T-helper 1 cell treated with Interleukin-12 subunit alpha and Interleukin-12 subunit beta and Interleukin-4 antibody, amounts not matched to agents 30 μg/mL and 1 μg/mL, for 36 hours (primary cell): ENCODE data around the gene TP53RK.

Source experiments
- H3K27ac Mint-ChIP-seq: one replicate; pipeline ENCODE4 v1.8.0; 2021; ENCODE audit warnings: mild to moderate bottlenecking, mixed read lengths
- H3K27me3 Mint-ChIP-seq: one replicate; pipeline ENCODE4 v1.8.0; 2021; ENCODE audit warnings: low read depth, mixed read lengths
- H3K36me3 Mint-ChIP-seq: one replicate; pipeline ENCODE4 v1.8.0; 2021; ENCODE audit warnings: low read depth, mixed read lengths
- H3K4me1 Mint-ChIP-seq: one replicate; pipeline ENCODE4 v1.8.0; 2021; ENCODE audit warnings: low read depth, mixed read lengths
- H3K4me3 Mint-ChIP-seq: one replicate; pipeline ENCODE4 v1.8.0; 2021; ENCODE audit warnings: mild to moderate bottlenecking, moderate library complexity, mixed read lengths
- H3K9me3 Mint-ChIP-seq: one replicate; pipeline ENCODE4 v1.8.0; 2021; ENCODE audit warnings: mixed read lengths

Gene TP53RK

GRCh38 chr20:46637020-46637419 is 52.2 kb downstream of the TP53RK start:
- Mint-ChIP-seq H3K4me3 (no peak overlapping the region), H3K27me3 (peaks cover 8% of the 10 kb centered on the region), H3K27ac (no peak overlapping the region), H3K9me3 (no peaks in the 10 kb centered on the region), H3K4me1 (no peaks in the 10 kb centered on the region), H3K36me3 (no peaks in the 10 kb centered on the region)

DNA sequence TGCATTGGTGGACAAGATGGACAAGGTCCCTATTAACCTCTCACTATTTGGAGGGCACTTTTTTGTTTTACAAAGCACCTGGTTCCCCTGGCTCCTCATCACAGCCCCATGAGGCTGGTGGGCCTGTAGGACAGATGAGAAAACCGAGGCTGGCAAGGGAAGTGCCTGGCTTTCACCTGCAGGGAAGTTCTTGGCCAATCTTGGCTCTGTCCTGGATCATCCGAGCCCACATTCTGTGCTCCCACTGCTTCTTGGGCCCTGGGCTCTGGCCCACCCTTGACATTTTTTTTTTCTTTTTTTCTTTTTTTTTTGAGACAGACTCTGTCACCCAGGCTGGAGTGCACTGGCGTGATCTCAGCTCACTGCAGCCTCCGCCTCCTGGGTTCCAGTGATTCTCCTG is 52.7 kb downstream of the TP53RK start:
- Mint-ChIP-seq H3K27ac (no peak overlapping the region), H3K4me1 (no peaks in the 10 kb centered on the region), H3K36me3 (no peaks in the 10 kb centered on the region), H3K27me3 (peaks cover 8% of the 10 kb centered on the region), H3K9me3 (no peaks in the 10 kb centered on the region), H3K4me3 (no peak overlapping the region)

DNA sequence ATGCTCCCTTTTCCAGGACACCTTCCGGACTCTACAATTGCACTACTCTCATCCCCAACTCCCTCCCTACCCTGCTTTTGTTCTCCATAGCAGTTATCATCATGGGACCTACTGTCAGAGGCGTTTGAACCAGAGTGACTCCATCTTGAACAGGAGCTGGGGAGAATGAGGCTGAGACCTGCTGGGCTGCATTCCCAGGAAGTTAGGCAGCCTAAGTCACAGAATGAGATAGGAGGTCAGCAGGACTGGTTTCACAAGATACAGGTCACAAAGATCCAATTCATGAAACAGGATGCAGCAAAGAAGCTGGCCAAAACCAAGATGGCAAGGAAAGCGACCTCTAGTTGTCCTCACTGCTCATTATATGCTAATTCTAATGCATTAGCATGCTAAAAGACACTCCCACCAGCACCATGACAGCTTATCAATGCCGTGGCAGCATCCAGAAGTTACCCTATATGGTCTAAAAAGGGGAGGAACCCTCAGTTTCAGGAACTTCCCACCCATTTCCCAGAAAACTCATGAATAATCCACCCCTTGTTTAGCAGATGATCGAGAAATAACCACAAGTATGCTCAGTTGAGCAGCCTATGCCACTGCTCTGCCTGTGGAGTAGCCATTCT is 53.6 kb downstream of the TP53RK start:
- Mint-ChIP-seq H3K27me3 (peaks cover 8% of the 10 kb centered on the region), H3K9me3 (no peaks in the 10 kb centered on the region), H3K36me3 (no peaks in the 10 kb centered on the region), H3K27ac (no peak overlapping the region), H3K4me1 (no peaks in the 10 kb centered on the region), H3K4me3 (no peak overlapping the region)

DNA sequence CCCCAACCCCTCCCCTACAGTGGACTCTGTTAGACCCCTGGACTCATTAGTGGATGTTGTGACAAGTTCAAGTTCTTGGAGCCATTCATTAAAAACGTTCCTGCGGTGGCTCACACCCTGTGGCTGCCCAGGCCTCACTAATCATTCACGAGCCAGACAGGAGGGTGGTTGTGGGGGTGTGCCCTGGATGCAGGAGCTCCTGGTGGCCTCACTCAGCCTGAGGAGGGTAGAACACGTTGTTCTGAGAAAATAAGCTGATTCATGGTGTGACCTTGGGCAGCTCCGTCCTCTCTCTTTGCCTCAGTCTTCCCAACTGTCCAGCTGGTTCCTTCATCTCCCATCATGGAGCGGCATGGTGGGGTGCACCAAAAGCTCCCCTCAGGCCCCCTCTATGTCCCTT is 54.7 kb downstream of the TP53RK start:
- peaks cover 17% of the 10 kb centered on the region for H3K27me3 Mint-ChIP-seq
- no peaks in the 10 kb centered on the region for H3K4me1 Mint-ChIP-seq

More for the DNA sequence above, 54.7 kb downstream of the TP53RK start:
- peaks cover 3% of the 10 kb centered on the region for H3K36me3 Mint-ChIP-seq
- no peak overlapping the region for H3K4me3 Mint-ChIP-seq
- peaks cover 4% of the 10 kb centered on the region for H3K9me3 Mint-ChIP-seq
- no peak overlapping the region for H3K27ac Mint-ChIP-seq
